ENCODE measurements around the gene LHX6. TPM values are rescaled to one million over a fixed set of nuclear protein-coding genes. Genes with fewer than 3 reads are reported as not detected.

The LHX6 gene
- total RNA-seq, 6 experiments from 2014 or later = not detected

DNA sequence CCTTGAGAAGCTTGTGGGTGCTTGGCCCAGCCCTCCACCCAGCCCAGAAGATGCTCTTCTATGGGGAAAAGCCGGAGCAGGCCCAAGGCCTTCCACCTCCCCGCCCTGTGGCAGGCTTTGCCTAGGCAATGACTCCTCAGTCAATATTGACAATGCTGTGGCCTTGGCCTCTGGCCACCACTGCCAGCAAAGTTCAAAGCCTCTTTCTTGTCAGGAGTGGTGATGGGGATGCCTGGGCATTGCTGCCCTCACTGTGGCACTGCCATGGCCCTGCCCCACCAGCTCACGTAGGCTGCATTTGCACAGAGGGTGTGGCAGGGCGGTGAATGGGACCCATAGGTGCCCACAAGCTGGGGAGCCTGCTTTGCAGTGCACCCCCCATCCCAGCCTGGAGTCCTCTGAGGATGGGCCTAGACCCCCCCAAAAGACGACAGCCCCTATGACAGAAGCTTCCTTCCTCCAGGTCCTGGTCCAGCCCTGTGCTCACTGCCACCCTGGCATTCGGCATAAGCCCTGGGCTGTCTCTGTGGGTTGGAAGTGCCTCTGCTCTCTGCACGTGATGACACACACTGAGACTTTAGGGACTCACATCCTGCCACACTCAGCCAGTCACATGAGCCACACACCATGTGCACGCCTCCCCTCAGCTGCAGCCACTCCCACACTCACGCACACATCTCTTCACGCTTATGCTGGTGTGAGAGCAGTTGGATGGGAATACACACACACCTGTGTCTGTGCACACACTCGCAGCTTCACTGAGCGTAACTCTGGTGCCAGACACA is 38.0 kb downstream of the LHX6 start:
- peak; percentile 41 for DNase-seq
- peaks cover 8% of the 10 kb centered on the region for H3K27me3 Mint-ChIP-seq (ENCODE audit: insufficient read depth)

DNA sequence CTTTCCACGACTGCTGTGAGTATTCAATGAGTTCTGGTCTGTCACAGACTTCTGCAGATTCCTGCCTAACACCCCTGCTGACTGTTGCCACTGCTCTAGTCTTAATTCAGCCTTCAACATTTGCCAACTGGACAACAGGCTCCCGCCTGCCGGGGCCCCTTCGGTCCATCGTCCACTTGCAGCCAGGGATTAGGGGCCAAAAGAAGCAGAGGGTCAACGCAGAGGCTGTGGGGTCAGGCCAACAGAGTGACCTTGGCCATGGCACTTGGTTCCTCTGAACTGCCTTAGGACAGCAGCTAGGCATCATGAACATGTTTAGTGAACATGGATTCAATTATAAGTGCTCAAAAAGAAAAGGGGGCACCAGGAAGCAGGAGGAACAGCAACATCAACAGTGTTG is 40.4 kb downstream of the LHX6 start:
- Mint-ChIP-seq H3K27me3 (ENCODE audit: insufficient read depth) (peaks cover 13% of the 10 kb centered on the region), H3K36me3 (ENCODE audit: low read depth) (no peaks in the 10 kb centered on the region), H3K27ac (no peak overlapping the region), H3K4me3 (no peak overlapping the region), H3K9me3 (no peaks in the 10 kb centered on the region), H3K4me1 (ENCODE audit: low read depth) (peaks cover 19% of the 10 kb centered on the region)
- TF ChIP-seq, protein P1, sequence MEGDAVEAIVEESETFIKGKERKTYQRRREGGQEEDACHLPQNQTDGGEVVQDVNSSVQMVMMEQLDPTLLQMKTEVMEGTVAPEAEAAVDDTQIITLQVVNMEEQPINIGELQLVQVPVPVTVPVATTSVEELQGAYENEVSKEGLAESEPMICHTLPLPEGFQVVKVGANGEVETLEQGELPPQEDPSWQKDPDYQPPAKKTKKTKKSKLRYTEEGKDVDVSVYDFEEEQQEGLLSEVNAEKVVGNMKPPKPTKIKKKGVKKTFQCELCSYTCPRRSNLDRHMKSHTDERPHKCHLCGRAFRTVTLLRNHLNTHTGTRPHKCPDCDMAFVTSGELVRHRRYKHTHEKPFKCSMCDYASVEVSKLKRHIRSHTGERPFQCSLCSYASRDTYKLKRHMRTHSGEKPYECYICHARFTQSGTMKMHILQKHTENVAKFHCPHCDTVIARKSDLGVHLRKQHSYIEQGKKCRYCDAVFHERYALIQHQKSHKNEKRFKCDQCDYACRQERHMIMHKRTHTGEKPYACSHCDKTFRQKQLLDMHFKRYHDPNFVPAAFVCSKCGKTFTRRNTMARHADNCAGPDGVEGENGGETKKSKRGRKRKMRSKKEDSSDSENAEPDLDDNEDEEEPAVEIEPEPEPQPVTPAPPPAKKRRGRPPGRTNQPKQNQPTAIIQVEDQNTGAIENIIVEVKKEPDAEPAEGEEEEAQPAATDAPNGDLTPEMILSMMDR (IDR thresholded peaks at IDR 0.05) = no peak
- no peak for DNase-seq

More for the DNA sequence above, 38.0 kb downstream of the LHX6 start:
- H3K9me3 Mint-ChIP-seq = no peaks in the 10 kb centered on the region
- H3K36me3 Mint-ChIP-seq (ENCODE audit: low read depth) = no peaks in the 10 kb centered on the region
- TF ChIP-seq, protein P1 (IDR thresholded peaks at IDR 0.05) = no peak
- no peak overlapping the region for H3K4me3 Mint-ChIP-seq
- peaks cover 19% of the 10 kb centered on the region for H3K4me1 Mint-ChIP-seq (ENCODE audit: low read depth)
- no peak overlapping the region for H3K27ac Mint-ChIP-seq

DNA sequence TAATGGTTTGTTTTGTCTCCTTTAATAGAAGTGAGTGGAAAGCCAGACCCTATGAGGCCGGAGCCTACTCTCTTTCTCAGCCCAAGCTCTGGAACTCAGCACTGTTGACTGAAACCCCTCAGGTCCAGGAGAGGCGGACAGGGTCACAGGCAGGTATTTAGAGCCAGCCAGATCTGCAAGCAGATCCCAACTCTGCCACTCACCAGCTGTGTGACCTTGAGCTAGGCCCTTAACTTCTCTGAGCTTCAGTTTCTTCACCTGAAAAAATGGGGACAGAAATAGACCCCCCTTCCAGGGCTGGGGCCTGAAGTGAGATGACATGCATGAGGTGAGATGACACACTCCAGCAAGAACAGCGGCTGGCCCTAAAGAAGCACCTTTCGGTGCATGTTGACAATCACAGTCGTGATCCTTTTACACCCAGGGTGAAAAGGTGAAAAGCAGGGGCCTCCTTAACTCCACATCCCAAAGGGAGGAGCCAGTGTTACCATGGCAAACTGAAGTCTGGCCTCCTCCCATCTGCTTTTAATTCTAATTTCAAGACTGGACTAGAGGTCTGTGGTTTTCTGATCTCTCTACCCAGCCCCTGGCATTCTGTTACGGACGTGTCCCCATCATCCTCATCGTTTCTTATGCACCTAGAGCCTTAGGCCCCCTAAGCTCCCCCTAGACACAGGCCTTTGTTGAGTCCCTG is 41.8 kb downstream of the LHX6 start:
- Mint-ChIP-seq H3K4me1 (ENCODE audit: low read depth) (peaks cover 14% of the 10 kb centered on the region), H3K4me3 (no peak overlapping the region), H3K27me3 (ENCODE audit: insufficient read depth) (peaks cover 23% of the 10 kb centered on the region), H3K27ac (no peak overlapping the region), H3K36me3 (ENCODE audit: low read depth) (no peaks in the 10 kb centered on the region), H3K9me3 (no peaks in the 10 kb centered on the region)
- TF ChIP-seq, protein P1 (IDR thresholded peaks at IDR 0.05) = no peak
- no peak for DNase-seq

DNA sequence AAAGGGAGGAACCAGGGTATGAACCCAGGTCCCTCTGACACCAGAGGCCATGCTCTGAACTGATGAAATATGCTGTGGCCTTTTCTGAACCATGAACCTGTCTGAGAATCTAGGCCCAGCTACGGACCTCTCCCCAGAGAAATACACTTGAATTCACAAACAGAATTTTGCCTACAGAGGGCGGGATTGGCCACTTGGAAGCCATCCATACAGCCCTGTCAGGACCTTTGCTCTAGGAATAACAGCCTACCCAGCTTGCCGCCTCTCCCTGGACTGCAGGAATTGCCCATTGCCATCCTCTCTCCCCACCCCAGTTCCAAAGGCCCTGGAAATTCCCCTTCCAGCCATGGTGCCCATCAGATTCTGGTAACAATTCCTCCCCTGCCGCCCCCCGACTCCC is 42.5 kb downstream of the LHX6 start:
- H3K36me3 Mint-ChIP-seq (ENCODE audit: low read depth) = no peaks in the 10 kb centered on the region
- no peak overlapping the region for H3K27ac Mint-ChIP-seq
- TF ChIP-seq, protein P1 (IDR thresholded peaks at IDR 0.05) = no peak
- H3K9me3 Mint-ChIP-seq = no peaks in the 10 kb centered on the region
- H3K4me1 Mint-ChIP-seq (ENCODE audit: low read depth) = peaks cover 8% of the 10 kb centered on the region
- peaks cover 21% of the 10 kb centered on the region for H3K27me3 Mint-ChIP-seq (ENCODE audit: insufficient read depth)
- no peak for DNase-seq
- H3K4me3 Mint-ChIP-seq = no peak overlapping the region

DNA sequence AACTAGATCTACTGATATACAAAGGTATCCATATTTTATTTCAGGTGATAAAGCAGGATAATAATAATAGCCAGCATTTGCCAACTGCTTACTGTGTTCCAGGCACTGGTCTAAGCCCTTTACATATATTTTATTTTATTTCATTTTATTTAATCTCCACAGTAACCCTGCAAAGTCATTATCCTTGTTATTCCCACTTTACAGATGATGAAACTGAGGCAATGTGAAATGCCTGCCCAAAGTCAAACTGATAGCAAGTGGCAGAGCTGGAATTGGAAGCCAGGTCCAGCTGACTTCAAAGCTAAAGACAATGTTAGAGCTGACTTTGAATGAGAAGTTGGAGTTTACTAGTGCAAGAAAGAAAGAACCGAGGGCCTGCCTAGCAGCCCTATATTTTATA is 44.2 kb downstream of the LHX6 start:
- DNase-seq = no peak
- no peak overlapping the region for H3K4me3 Mint-ChIP-seq
- H3K27ac Mint-ChIP-seq = no peak overlapping the region
- H3K9me3 Mint-ChIP-seq = no peaks in the 10 kb centered on the region
- H3K4me1 Mint-ChIP-seq (ENCODE audit: low read depth) = peaks cover 16% of the 10 kb centered on the region
- H3K27me3 Mint-ChIP-seq (ENCODE audit: insufficient read depth) = peaks cover 25% of the 10 kb centered on the region
- TF ChIP-seq, protein P1 (IDR thresholded peaks at IDR 0.05) = no peak
- H3K36me3 Mint-ChIP-seq (ENCODE audit: low read depth) = no peaks in the 10 kb centered on the region

Measured in HFFc6 (cell line).